ENCODE measurements around the gene PAPPA2.

DNA sequence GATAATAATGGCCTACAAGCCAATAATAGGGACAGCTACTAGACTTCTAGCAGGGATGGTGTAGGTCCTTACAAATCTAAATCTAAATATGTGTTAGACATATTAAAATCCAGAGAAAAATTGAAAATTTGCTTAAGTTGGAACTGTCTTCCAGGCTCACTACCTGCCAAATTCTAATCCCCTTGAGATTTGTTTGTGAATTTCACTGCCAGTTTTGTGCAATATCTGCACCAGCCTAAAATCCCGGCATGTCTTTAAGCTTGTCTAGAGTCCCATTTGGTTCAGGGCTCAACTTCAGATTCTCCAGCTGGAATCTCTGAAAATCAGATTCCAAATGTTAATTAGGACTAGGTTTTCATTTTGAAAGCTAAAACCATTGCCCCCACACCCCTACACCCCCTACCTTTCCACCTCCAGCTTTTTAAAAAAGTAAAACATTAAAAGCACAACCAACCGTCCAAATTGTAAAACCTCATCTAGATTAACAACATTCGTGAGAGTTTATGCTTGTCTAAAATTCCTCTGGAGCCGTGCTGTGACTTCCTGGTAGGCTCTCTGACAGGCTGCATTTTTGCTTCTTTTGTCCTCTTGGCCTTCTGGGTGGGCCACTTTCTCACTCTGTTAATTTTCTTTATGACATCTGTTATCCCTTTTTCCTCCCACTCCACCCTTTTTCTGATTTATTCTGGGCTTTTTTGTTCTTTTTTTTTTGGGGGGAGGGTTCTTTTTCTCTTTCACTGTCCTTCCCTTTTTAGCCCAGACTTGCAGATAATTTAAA is 348.7 kb downstream of the PAPPA2 start:
- TF ChIP-seq CTCF (IDR thresholded peaks at IDR 0.05) (no peak), POLR2A (IDR thresholded peaks at IDR 0.05) (no peak), POLR2AphosphoS5 (IDR thresholded peaks at IDR 0.05) (no peak)

Measured in breast epithelium (tissue), 3 donors.